ENCODE results near the gene GCC2.
"Not testable (repeated sequence)": the region's sequence is repeated elsewhere in the genome, so short reads cannot be mapped to it uniquely, and the experiment has no call there.

Gene GCC2

GRCh38 chr2:108451976-108452375, 3.0 kb downstream of the GCC2 start:
- Histone ChIP-seq H3K27ac (no peak overlapping the region), H3K4me3 (no peak overlapping the region)
- DNase-seq (ENCODE audit: low spot score): no peak
- TF ChIP-seq, protein P1, sequence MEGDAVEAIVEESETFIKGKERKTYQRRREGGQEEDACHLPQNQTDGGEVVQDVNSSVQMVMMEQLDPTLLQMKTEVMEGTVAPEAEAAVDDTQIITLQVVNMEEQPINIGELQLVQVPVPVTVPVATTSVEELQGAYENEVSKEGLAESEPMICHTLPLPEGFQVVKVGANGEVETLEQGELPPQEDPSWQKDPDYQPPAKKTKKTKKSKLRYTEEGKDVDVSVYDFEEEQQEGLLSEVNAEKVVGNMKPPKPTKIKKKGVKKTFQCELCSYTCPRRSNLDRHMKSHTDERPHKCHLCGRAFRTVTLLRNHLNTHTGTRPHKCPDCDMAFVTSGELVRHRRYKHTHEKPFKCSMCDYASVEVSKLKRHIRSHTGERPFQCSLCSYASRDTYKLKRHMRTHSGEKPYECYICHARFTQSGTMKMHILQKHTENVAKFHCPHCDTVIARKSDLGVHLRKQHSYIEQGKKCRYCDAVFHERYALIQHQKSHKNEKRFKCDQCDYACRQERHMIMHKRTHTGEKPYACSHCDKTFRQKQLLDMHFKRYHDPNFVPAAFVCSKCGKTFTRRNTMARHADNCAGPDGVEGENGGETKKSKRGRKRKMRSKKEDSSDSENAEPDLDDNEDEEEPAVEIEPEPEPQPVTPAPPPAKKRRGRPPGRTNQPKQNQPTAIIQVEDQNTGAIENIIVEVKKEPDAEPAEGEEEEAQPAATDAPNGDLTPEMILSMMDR (IDR thresholded peaks at IDR 0.05): no peak

GRCh38 chr2:108453530-108453929, 4.5 kb downstream of the GCC2 start:
- not testable (repeated sequence) for DNase-seq (ENCODE audit: low spot score); H3K27ac ChIP-seq; H3K4me3 ChIP-seq

- Histone ChIP-seq H3K4me3 (no peak overlapping the region), H3K27ac (no peak overlapping the region)
- DNase-seq (ENCODE audit: low spot score): no peak
- TF ChIP-seq, protein P1 (IDR thresholded peaks at IDR 0.05): no peak
Measured at GRCh38 chr2:108454440-108454839, 5.4 kb downstream of the GCC2 start.

DNA sequence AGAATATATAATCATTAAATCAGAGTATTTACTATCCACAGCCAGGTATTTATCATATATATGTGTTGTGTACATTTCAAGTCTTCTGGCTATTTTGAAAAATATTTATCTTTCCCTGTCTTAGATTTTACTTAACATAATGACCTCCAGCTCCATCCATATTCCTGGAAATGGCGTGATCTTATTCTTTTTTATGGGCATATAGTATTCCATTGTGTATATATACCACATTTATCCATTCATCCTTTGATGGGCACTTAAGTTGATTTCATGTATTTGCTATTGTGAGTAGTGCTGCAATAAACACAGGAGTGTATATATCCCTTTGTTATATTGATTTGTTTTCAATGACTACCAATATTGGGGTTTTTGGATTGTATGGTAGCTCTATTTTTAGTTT, 6.6 kb downstream of the GCC2 start:
- Histone ChIP-seq H3K27ac (no peak overlapping the region), H3K4me3 (no peak overlapping the region)
- DNase-seq (ENCODE audit: low spot score): no peak
- TF ChIP-seq, protein P1 (IDR thresholded peaks at IDR 0.05): no peak

DNA sequence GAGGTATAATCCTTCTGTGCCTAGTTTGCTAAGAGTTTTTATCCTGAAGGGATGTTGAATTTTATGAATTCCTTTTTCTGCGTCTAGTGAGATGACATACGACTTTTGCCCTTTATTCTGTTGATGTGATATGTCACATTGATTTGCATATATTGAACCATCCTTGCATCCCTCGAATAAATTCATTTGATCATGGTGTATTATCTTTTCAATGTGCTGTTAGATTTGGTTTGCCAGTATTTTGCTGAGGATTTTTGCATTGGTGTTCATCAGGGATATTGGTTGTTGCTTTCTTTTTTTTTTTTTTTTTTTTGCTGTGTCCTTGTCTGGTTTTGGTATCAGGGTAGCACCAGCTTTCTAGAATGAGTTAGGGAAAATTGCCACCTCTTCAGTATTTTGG, 9.1 kb downstream of the GCC2 start:
- DNase-seq (ENCODE audit: low spot score): no peak
- H3K27ac ChIP-seq: no peak overlapping the region
- H3K4me3 ChIP-seq: no peak overlapping the region
- TF ChIP-seq, protein P1 (IDR thresholded peaks at IDR 0.05): no peak

- H3K4me3 ChIP-seq: no peak overlapping the region
- no peak for DNase-seq (ENCODE audit: low spot score)
- H3K27ac ChIP-seq: no peak overlapping the region
- TF ChIP-seq, protein P1 (IDR thresholded peaks at IDR 0.05): no peak
Measured at GRCh38 chr2:108459441-108459840, 10.4 kb downstream of the GCC2 start.

- H3K4me3 ChIP-seq: no peak overlapping the region
- DNase-seq (ENCODE audit: low spot score): no peak
- H3K27ac ChIP-seq: no peak overlapping the region
- TF ChIP-seq, protein P1 (IDR thresholded peaks at IDR 0.05): no peak
Measured at GRCh38 chr2:108460345-108461037, 11.5 kb downstream of the GCC2 start.

Measured in coronary artery (tissue), 2 donors.